B cell (primary cell): Measurements from ENCODE around the gene TMEM203. TPM values are rescaled to one million over a fixed set of nuclear protein-coding genes. Genes with fewer than 3 reads are reported as not detected.

Source experiments
- ATAC-seq: fragments of 200-7000 bp; cut with Tn5 transposase; one replicate; pipeline ENCODE4 v1.10.0; 2021; ENCODE audit warnings: low read depth, mild to moderate bottlenecking, moderate number of reproducible peaks, moderate library complexity
- CTCF ChIA-PET: fragments of 350-600 bp; sonication (Branson Sonifier 250); formaldehyde crosslinking; loops from one replicate; lab custom pipeline; 2021; ENCODE audit warnings: antibody characterized with exemption, inconsistent platforms; lab: Charles Lee
- POLR2A ChIA-PET: fragments of 350-600 bp; sonication (Branson Sonifier 250); formaldehyde crosslinking; loops from one replicate; lab custom pipeline; 2021; ENCODE audit warnings: antibody characterized with exemption; lab: Charles Lee
- DNase-seq: peaks from one replicate; pipeline ENCODE4 v3.0.0; 2013
- H2AFZ ChIP-seq: 2 replicates; pipeline ENCODE4 v1.6.1; 2012; ENCODE audit warnings: mild to moderate bottlenecking, low read depth, low read length; ENCODE audit not compliant: insufficient read depth, poor library complexity, severe bottlenecking
- H3K27ac ChIP-seq, 2 donors: 1 replicate in 1 of 2; 2 replicates in 1 of 2; pipeline ENCODE4 v1.5.1; 2012 to 2013; ENCODE audit warnings: low read length in 2 of 2, mild to moderate bottlenecking in 2 of 2, moderate library complexity in 1 of 2
- H3K27me3 ChIP-seq, 4 experiments: fragments of 200-600 bp in 1 of 4; sonication (generic) in 1 of 4; replicated peaks in 1 of 4; 1 replicate in 2 of 4; 2 replicates in 2 of 4; pipeline versions ENCODE4 v1.6.1 to v1.7.0; 2013 to 2016; ENCODE audit warnings: low read length in 3 of 4, mild to moderate bottlenecking in 2 of 4, mixed read lengths in 1 of 4, moderate library complexity in 1 of 4; ENCODE audit not compliant: insufficient read depth in 4 of 4, control insufficient read depth in 3 of 4; ENCODE audit errors: control extremely low read depth in 1 of 4
- H3K36me3 ChIP-seq, 2 experiments: replicated peaks in 1 of 2; 1 replicate in 1 of 2; 2 replicates in 1 of 2; pipeline versions ENCODE4 v1.6.1 to v1.7.1; 2013; ENCODE audit warnings: low read length in 1 of 2; ENCODE audit not compliant: insufficient read depth in 2 of 2, control insufficient read depth in 1 of 2; ENCODE audit errors: control extremely low read depth in 1 of 2, extremely low read depth in 1 of 2
- H3K4me1 ChIP-seq, 2 donors: fragments of 200-600 bp in 1 of 2; sonication (generic) in 1 of 2; 1 replicate in 1 of 2; 2 replicates in 1 of 2; pipeline versions ENCODE4 v1.5.1 to v1.6.1; 2013 to 2017; ENCODE audit warnings: low read length in 2 of 2; ENCODE audit not compliant: control insufficient read depth in 2 of 2, insufficient read depth in 2 of 2
- H3K4me2 ChIP-seq: replicated peaks from 2 replicates; pipeline ENCODE3; 2012; ENCODE audit warnings: mild to moderate bottlenecking, low read depth, low read length; ENCODE audit not compliant: poor library complexity, severe bottlenecking
- H3K4me3 ChIP-seq, 5 experiments: fragments of 200-600 bp in 1 of 5; sonication (generic) in 1 of 5; 1 replicate in 3 of 5; 2 replicates in 2 of 5; pipeline versions ENCODE4 v1.5.1 to v1.7.0; 2011 to 2016; ENCODE audit warnings: low read length in 4 of 5, mild to moderate bottlenecking in 4 of 5, low read depth in 2 of 5, control low read depth in 1 of 5, moderate library complexity in 1 of 5; ENCODE audit not compliant: insufficient read depth in 1 of 5; ENCODE audit errors: control extremely low read depth in 1 of 5, extremely low read depth in 1 of 5
- H3K79me2 ChIP-seq: fragments of 200-600 bp; sonication (generic); one replicate; pipeline ENCODE4 v1.6.0; 2016; ENCODE audit warnings: low read length; ENCODE audit not compliant: control insufficient read depth, insufficient read depth
- H3K9ac ChIP-seq: fragments of 200-600 bp; sonication (generic); 2 replicates; pipeline ENCODE4 v1.6.1; 2017; ENCODE audit warnings: mild to moderate bottlenecking, low read length, moderate library complexity
- H3K9me3 ChIP-seq, 3 donors: one replicate each; pipeline versions ENCODE4 v1.6.1 to v1.7.1; 2013; ENCODE audit warnings: low read length in 2 of 3; ENCODE audit not compliant: control insufficient read depth in 2 of 3, insufficient read depth in 1 of 3; ENCODE audit errors: control extremely low read depth in 1 of 3
- H4K20me1 ChIP-seq: 2 replicates; pipeline ENCODE4 v1.6.0; 2012; ENCODE audit warnings: mild to moderate bottlenecking, low read length; ENCODE audit not compliant: insufficient read depth, control insufficient read depth, poor library complexity, severe bottlenecking
- H3K27ac Mint-ChIP-seq: one replicate; pipeline ENCODE4 v1.8.0; 2021; ENCODE audit warnings: mixed read lengths
- H3K27me3 Mint-ChIP-seq: one replicate; pipeline ENCODE4 v1.8.0; 2021; ENCODE audit warnings: mixed read lengths
- H3K4me1 Mint-ChIP-seq: one replicate; pipeline ENCODE4 v1.8.0; 2021; ENCODE audit warnings: mixed read lengths
- H3K4me3 Mint-ChIP-seq: one replicate; pipeline ENCODE4 v1.8.0; 2021; ENCODE audit warnings: mixed read lengths
- H3K9me3 Mint-ChIP-seq: one replicate; pipeline ENCODE4 v1.8.0; 2022; ENCODE audit warnings: mixed read lengths; ENCODE audit not compliant: insufficient read depth
- EZH2 ChIP-seq: IDR thresholded peaks from 2 replicates; pipeline ENCODE4 v1.6.1; 2012; ENCODE audit warnings: borderline replicate concordance, low read depth, mild to moderate bottlenecking, moderate library complexity, low read length; ENCODE audit not compliant: insufficient read depth, poor library complexity, severe bottlenecking
- WGBS: methylation state at CpG from one replicate; pipeline ENCODE4 v1.1.5; 2013; ENCODE audit warnings: missing lambda C conversion rate; ENCODE audit not compliant: insufficient coverage; 5-methylcytosine and 5-hydroxymethylcytosine counted together
- intact Hi-C: fragments of 100-400 bp; cut with micrococcal nuclease; formaldehyde crosslinking; loops from one replicate; pipeline ENCODE4 v1.10.0; 2022
- polyA plus RNA-seq: library from polyadenylated mRNA; depleted of rRNA; stranded (reverse); fragments of >200 nt; gene quantifications from 2 replicates; pipeline ENCODE4 v1.2.3, GENCODE V29; 2012
- total RNA-seq, 2 donors: library from RNA; stranded (reverse); fragments of 120-200 nt in 1 of 2; gene quantifications; 1 replicate in 1 of 2; 2 replicates in 1 of 2; pipeline versions ENCODE4 v1.2.3 to v1.2.4, GENCODE V29; 2013 to 2022
- TF ChIP-seq, protein P1 (sequence below): fragments of 200-600 bp; IDR thresholded peaks from one replicate; pipeline ENCODE4 v1.8.0; 2022; ENCODE audit warnings: antibody characterized with exemption, mild to moderate bottlenecking

The TMEM203 gene
- total and polyA plus RNA-seq, 2 donors (not counting 1 experiment from before 2014, with no cell fraction given) = 20.6 to 35.7 TPM

DNA sequence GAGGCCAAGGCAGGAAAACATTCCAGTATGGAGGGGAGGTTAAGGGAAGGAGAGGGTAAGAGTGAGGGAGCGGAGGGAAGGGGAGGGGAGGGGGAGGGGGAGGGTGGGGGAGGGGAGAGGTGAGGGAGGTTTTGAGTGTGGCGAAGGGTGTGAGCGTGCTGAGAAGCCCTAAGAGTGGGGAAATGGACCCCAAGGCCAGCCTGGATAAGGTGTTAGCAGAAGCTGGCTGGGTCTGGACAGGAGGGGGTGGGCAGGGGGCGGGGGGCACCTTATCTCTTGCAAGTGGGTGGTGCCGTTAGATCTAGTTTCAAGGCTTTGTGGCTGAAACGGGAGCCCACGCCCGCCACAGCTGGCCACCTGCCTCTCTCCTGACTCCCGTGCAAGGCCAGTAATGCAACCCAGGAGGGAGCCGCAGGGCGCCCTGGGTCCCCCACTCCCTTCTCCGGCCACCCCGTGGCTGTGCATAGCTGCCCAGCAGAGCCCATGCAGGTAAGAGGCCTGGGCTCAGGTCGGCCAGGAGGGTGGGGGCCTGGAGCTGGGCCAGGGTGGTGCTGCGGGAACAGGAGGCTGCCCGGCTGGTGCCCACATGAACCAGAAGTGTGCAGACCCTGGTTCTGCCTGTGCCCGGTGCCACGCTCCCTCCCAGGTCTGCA is 22.5 kb upstream of the TMEM203 start:
- Histone ChIP-seq H3K9me3 (no peaks in the 10 kb centered on the region), H3K4me2 (peak overlapping the region; percentile 16), H3K27me3 (peaks cover 0 to 35% (median 2%) of the 10 kb centered on the region in 4 experiments), H3K9ac (no peak overlapping the region), H4K20me1 (no peaks in the 10 kb centered on the region), H3K4me1 (peaks cover 8 to 21% of the 10 kb centered on the region in 2 donors), H3K4me3 (no peak overlapping the region), H3K27ac (no peak overlapping the region), H3K79me2 (no peaks in the 10 kb centered on the region), H3K36me3 (no peaks in the 10 kb centered on the region), H2AFZ (no peak overlapping the region)
- H3K9me3 Mint-ChIP-seq = no peaks in the 10 kb centered on the region
- 49% methylated on average over 17 of the region's 18 CpGs for WGBS
- ChIA-PET CTCF (interaction anchor here (0.7 to 7.0 kb wide), 17 partner anchors 11 to 199 kb away, joined by 3 to 76 read pairs (median 6); partner anchors contain the start of genes ANAPC2, DPP7, MAN1B1 and NPDC1), POLR2A (interaction anchor here (0.5 to 1.0 kb wide), 3 partner anchors 12 to 110 kb away, joined by 3 to 4 read pairs (median 3); partner anchors contain the start of gene TUBB4B)
- peaks cover 4% of the 10 kb centered on the region for H3K27me3 Mint-ChIP-seq
- H3K4me1 Mint-ChIP-seq = peaks cover 9% of the 10 kb centered on the region
- ATAC-seq = no peak
- intact Hi-C loops = loop anchor here (1.0 kb wide), 2 partner anchors 40 to 110 kb away; partner anchors contain the start of genes ANAPC2 and SSNA1
- peak; percentile 29 for DNase-seq
- no peak overlapping the region for H3K27ac Mint-ChIP-seq
- TF ChIP-seq EZH2 = no peak
- TF ChIP-seq, protein P1, sequence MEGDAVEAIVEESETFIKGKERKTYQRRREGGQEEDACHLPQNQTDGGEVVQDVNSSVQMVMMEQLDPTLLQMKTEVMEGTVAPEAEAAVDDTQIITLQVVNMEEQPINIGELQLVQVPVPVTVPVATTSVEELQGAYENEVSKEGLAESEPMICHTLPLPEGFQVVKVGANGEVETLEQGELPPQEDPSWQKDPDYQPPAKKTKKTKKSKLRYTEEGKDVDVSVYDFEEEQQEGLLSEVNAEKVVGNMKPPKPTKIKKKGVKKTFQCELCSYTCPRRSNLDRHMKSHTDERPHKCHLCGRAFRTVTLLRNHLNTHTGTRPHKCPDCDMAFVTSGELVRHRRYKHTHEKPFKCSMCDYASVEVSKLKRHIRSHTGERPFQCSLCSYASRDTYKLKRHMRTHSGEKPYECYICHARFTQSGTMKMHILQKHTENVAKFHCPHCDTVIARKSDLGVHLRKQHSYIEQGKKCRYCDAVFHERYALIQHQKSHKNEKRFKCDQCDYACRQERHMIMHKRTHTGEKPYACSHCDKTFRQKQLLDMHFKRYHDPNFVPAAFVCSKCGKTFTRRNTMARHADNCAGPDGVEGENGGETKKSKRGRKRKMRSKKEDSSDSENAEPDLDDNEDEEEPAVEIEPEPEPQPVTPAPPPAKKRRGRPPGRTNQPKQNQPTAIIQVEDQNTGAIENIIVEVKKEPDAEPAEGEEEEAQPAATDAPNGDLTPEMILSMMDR = peak; percentile 1
- H3K4me3 Mint-ChIP-seq = no peak overlapping the region
